Endothelial cell of umbilical vein (primary cell): ENCODE data around the gene FAM131B. TPM values are rescaled to one million over a fixed set of nuclear protein-coding genes. Genes with fewer than 3 reads are reported as not detected.

Experiments
- BruUV-seq: library from RNA; stranded (reverse); fragments of 400-500 nt; replicated peaks from 2 replicates; lab custom pipeline; 2021; lab: Mats Ljungman, UMichigan
- CTCF ChIA-PET: fragments of 300-600, 350-600 bp; sonication (Branson Sonifier 250); formaldehyde crosslinking; loops from one replicate; lab custom pipeline; 2021; ENCODE audit warnings: antibody characterized with exemption, inconsistent platforms; lab: Charles Lee
- POLR2A ChIA-PET: fragments of 300-600, 350-600 bp; sonication (Branson Sonifier 250); formaldehyde crosslinking; loops from one replicate; lab custom pipeline; 2021; ENCODE audit warnings: antibody characterized with exemption, inconsistent platforms; lab: Charles Lee
- DNase-seq: peaks from one replicate; pipeline ENCODE4 v3.0.0-alpha.2; 2011; ENCODE audit warnings: low read depth, low spot score
- FAIRE-seq: peaks from 2 replicates; lab custom pipeline; 2011; peaks lifted over from hg19 to GRCh38; lab: Jason Lieb, UNC
- H2AFZ ChIP-seq: 2 replicates; pipeline ENCODE4 v1.6.0; 2012; ENCODE audit warnings: low read depth, low read length, control low read depth, inconsistent platforms
- H3K27ac ChIP-seq: 2 replicates; pipeline ENCODE4 v1.5.1; 2011; ENCODE audit warnings: low read depth, mild to moderate bottlenecking, control low read depth, low read length, moderate library complexity; ENCODE audit not compliant: insufficient read depth
- H3K27me3 ChIP-seq, 2 experiments: 2 replicates each; pipeline versions ENCODE4 v1.6.0 to v1.6.1; 2011; ENCODE audit warnings: low read length in 2 of 2, mixed read lengths in 1 of 2; ENCODE audit not compliant: control insufficient read depth in 2 of 2, insufficient read depth in 2 of 2
- H3K36me3 ChIP-seq, 2 experiments: 2 replicates in 1 of 2; 3 replicates in 1 of 2; pipeline ENCODE4 v1.5.1; 2011; ENCODE audit warnings: low read length in 2 of 2, mild to moderate bottlenecking in 1 of 2, moderate library complexity in 1 of 2; ENCODE audit not compliant: control insufficient read depth in 2 of 2, insufficient read depth in 2 of 2; ENCODE audit errors: extremely low read depth in 1 of 2
- H3K4me1 ChIP-seq: 3 replicates; pipeline ENCODE4 v1.5.1; 2011; ENCODE audit warnings: mild to moderate bottlenecking, low read length; ENCODE audit not compliant: control insufficient read depth, insufficient read depth; ENCODE audit errors: extremely low read depth
- H3K4me2 ChIP-seq: 2 replicates; pipeline ENCODE4 v1.6.1; 2011; ENCODE audit warnings: low read length, control low read depth, mixed read lengths; ENCODE audit not compliant: insufficient read depth
- H3K4me3 ChIP-seq, 3 experiments: fragments of 200-600 bp in 1 of 3; sonication (generic), shearing (Covaris generic) in 1 of 3; replicated peaks in 1 of 3; 2 replicates each; pipeline ENCODE4 v1.5.1; 2011 to 2016; ENCODE audit warnings: control low read depth in 3 of 3, low read length in 3 of 3, mild to moderate bottlenecking in 2 of 3, inconsistent platforms in 1 of 3, low read depth in 1 of 3, moderate library complexity in 1 of 3; ENCODE audit not compliant: insufficient read depth in 1 of 3
- H3K79me2 ChIP-seq: 2 replicates; pipeline ENCODE4 v1.6.0; 2012; ENCODE audit warnings: low read length, inconsistent platforms; ENCODE audit not compliant: control insufficient read depth, insufficient read depth
- H3K9ac ChIP-seq: replicated peaks from 2 replicates; pipeline ENCODE3; 2011; ENCODE audit warnings: low read length, control low read depth; ENCODE audit not compliant: insufficient read depth; ENCODE audit errors: extremely low read depth
- H3K9me1 ChIP-seq: replicated peaks from 3 replicates; pipeline ENCODE4 v1.6.0; 2011; ENCODE audit warnings: mild to moderate bottlenecking, low read length; ENCODE audit not compliant: control insufficient read depth, insufficient read depth; ENCODE audit errors: extremely low read depth
- H3K9me3 ChIP-seq: replicated peaks from 2 replicates; pipeline ENCODE4 v1.5.1; 2012; ENCODE audit warnings: low read length, inconsistent platforms; ENCODE audit not compliant: control insufficient read depth, insufficient read depth
- H4K20me1 ChIP-seq: replicated peaks from 2 replicates; pipeline ENCODE3; 2011; ENCODE audit warnings: mild to moderate bottlenecking, low read length; ENCODE audit not compliant: control insufficient read depth, insufficient read depth; ENCODE audit errors: extremely low read depth
- EZH2 ChIP-seq: IDR thresholded peaks from 2 replicates; pipeline ENCODE4 v1.6.1; 2012; ENCODE audit warnings: borderline replicate concordance, low read depth, mild to moderate bottlenecking, moderate library complexity, low read length, inconsistent platforms; ENCODE audit not compliant: severe bottlenecking
- FOS ChIP-seq: IDR thresholded peaks from 2 replicates; pipeline ENCODE4 v1.6.1; 2011; ENCODE audit warnings: mild to moderate bottlenecking, low read length, moderate library complexity, borderline replicate concordance; ENCODE audit not compliant: insufficient read depth
- GATA2 ChIP-seq: IDR thresholded peaks from 2 replicates; pipeline ENCODE4 v1.7.0; 2011; ENCODE audit warnings: low read depth, mild to moderate bottlenecking, moderate library complexity, mixed read lengths, low read length; ENCODE audit not compliant: insufficient read length, insufficient read depth
- JUN ChIP-seq: IDR thresholded peaks from 2 replicates; pipeline ENCODE4 v1.6.1; 2011; ENCODE audit warnings: borderline replicate concordance, low read depth; ENCODE audit not compliant: insufficient read length, insufficient read depth
- MYC ChIP-seq: IDR thresholded peaks from one replicate; pipeline ENCODE4 v1.6.1; 2011; ENCODE audit warnings: mild to moderate bottlenecking, low read depth, low read length
- POLR2A ChIP-seq: IDR thresholded peaks from 2 replicates; pipeline ENCODE4 v1.6.1; 2012; ENCODE audit warnings: low read depth, mild to moderate bottlenecking, control low read depth, low read length
- POLR2AphosphoS5 ChIP-seq: IDR thresholded peaks from 2 replicates; pipeline ENCODE4 v1.6.1; 2012; ENCODE audit warnings: low read depth, mild to moderate bottlenecking, control low read depth, low read length, moderate library complexity; ENCODE audit not compliant: insufficient read depth
- dilution Hi-C: fragments of 300-500 bp; cut with MboI; formaldehyde crosslinking; loops from one replicate; pipeline ENCODE4 v1.15.0; 2019; ENCODE audit warnings: low sequenced_read_pairs; ENCODE audit not compliant: extremely low pct_ligation_motif_present
- intact Hi-C: fragments of 100-400 bp; cut with micrococcal nuclease; formaldehyde crosslinking; loops from one replicate; pipeline ENCODE4 v1.10.0; 2022
- polyA plus RNA-seq, 4 experiments: library from polyadenylated mRNA; depleted of rRNA in 3 of 4; stranded (reverse) in 3 of 4; unstranded in 1 of 4; fragments of >200 nt; gene quantifications; 2 replicates each; pipeline versions ENCODE4 v1.2.1 to v1.2.3, GENCODE V29; 2011 to 2012; ENCODE audit warnings: missing spikeins in 1 of 4
- total RNA-seq: library from RNA; stranded (reverse); gene quantifications from 2 replicates; pipeline ENCODE4 v1.2.3, GENCODE V29; 2021
- TF ChIP-seq, protein P1 (sequence below): IDR thresholded peaks from 2 replicates; pipeline ENCODE4 v1.6.1; 2011; ENCODE audit not compliant: insufficient read depth, insufficient read length
- TF ChIP-seq, protein P2 (sequence below), 2 donors: IDR thresholded peaks; 1 replicate in 1 of 2; 2 replicates in 1 of 2; pipeline ENCODE4 v1.5.1; 2011; ENCODE audit warnings: low read length in 2 of 2, mild to moderate bottlenecking in 2 of 2, moderate library complexity in 2 of 2, control low read depth in 1 of 2, inconsistent platforms in 1 of 2, low read depth in 1 of 2; ENCODE audit not compliant: insufficient read depth in 1 of 2; ENCODE audit errors: extremely low read depth in 1 of 2

The FAM131B gene
- total and polyA plus RNA-seq, 2 donors (not counting 3 experiments of a cell fraction or from before 2014, with no cell fraction given) = 1.6 to 1.8 TPM

DNA sequence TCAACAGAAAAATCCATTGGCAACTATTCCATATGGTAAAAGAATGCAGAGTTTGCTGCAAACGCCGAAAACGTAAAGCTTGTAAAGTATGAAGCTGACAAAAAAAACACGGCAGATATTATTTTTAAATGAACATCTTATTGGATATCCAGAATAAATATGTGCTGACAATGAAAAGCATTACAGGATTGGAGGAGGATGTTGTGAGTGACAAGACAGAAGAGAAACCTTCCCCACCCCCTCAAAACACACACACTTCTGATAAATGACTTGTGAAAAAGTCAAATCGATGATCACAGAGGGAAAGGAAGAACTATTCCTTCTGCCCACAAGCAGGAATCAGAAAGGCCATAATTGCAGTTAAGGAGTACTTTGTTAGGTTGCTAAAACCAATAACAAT, 14.6 kb downstream of the FAM131B start:
- Histone ChIP-seq H3K4me3 (no peak overlapping the region), H3K4me1 (peaks cover 4% of the 10 kb centered on the region), H3K9me1 (no peaks in the 10 kb centered on the region), H3K36me3 (no peaks in the 10 kb centered on the region), H3K9me3 (no peaks in the 10 kb centered on the region), H3K4me2 (no peak overlapping the region), H3K79me2 (no peaks in the 10 kb centered on the region), H4K20me1 (no peaks in the 10 kb centered on the region), H3K27ac (no peak overlapping the region), H3K9ac (no peak overlapping the region), H3K27me3 (peaks cover 20 to 24% of the 10 kb centered on the region in 2 experiments), H2AFZ (no peak overlapping the region)
- ChIA-PET CTCF (interaction anchor here (0.6 to 1.7 kb wide), 4 partner anchors 12 to 133 kb away, joined by 3 to 4 read pairs (median 3); no protein-coding TSS in a partner anchor), POLR2A (no interaction called here)
- DNase-seq = no peak
- TF ChIP-seq POLR2AphosphoS5 (no peak), FOS (no peak), EZH2 (no peak), POLR2A (no peak), MYC (no peak), GATA2 (no peak), JUN (no peak)
- TF ChIP-seq, protein P1, sequence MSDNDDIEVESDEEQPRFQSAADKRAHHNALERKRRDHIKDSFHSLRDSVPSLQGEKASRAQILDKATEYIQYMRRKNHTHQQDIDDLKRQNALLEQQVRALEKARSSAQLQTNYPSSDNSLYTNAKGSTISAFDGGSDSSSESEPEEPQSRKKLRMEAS = no peak
- TF ChIP-seq, protein P2, sequence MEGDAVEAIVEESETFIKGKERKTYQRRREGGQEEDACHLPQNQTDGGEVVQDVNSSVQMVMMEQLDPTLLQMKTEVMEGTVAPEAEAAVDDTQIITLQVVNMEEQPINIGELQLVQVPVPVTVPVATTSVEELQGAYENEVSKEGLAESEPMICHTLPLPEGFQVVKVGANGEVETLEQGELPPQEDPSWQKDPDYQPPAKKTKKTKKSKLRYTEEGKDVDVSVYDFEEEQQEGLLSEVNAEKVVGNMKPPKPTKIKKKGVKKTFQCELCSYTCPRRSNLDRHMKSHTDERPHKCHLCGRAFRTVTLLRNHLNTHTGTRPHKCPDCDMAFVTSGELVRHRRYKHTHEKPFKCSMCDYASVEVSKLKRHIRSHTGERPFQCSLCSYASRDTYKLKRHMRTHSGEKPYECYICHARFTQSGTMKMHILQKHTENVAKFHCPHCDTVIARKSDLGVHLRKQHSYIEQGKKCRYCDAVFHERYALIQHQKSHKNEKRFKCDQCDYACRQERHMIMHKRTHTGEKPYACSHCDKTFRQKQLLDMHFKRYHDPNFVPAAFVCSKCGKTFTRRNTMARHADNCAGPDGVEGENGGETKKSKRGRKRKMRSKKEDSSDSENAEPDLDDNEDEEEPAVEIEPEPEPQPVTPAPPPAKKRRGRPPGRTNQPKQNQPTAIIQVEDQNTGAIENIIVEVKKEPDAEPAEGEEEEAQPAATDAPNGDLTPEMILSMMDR (IDR thresholded peaks at IDR 0.05; ENCODE audit: extremely low read depth in 1 of 2, insufficient read depth in 1 of 2, low read depth in 1 of 2, low read length in 2 of 2) = no peak
- no peak for FAIRE-seq
- dilution Hi-C loops = no loop called here
- no TSS peak for BruUV-seq
- intact Hi-C loops = no loop called here
